ENCODE measurements around the gene TCEAL4.

The TCEAL4 gene

GRCh38 chrX:103585411-103586313 lies at the start of gene TCEAL4:
TCEAL4 (plus strand) TSS chrX:103585515; CDS start chrX:103586676, 1,161 bp downstream.
- no peak for TF ChIP-seq CTCF (IDR thresholded peaks at IDR 0.05; ENCODE audit: control extremely low read depth, extremely low read depth, low read depth, missing control alignments)
- peak; percentile 50 for DNase-seq (ENCODE audit: extremely low spot score)
- CTCF ChIA-PET, result no interaction called here
- POLR2A ChIA-PET, result interaction anchor here (0.6 kb wide), 1 partner anchor 41 kb away, joined by 4 read pairs; no protein-coding TSS in a partner anchor

GRCh38 chrX:103536071-103536470 lies 49.2 kb upstream of the TCEAL4 start:
- CTCF ChIA-PET, result no interaction called here
- no peak for TF ChIP-seq CTCF (IDR thresholded peaks at IDR 0.05; ENCODE audit: control extremely low read depth, extremely low read depth, low read depth, missing control alignments)
- no peak for DNase-seq (ENCODE audit: extremely low spot score)
- POLR2A ChIA-PET, result no interaction called here

DNA sequence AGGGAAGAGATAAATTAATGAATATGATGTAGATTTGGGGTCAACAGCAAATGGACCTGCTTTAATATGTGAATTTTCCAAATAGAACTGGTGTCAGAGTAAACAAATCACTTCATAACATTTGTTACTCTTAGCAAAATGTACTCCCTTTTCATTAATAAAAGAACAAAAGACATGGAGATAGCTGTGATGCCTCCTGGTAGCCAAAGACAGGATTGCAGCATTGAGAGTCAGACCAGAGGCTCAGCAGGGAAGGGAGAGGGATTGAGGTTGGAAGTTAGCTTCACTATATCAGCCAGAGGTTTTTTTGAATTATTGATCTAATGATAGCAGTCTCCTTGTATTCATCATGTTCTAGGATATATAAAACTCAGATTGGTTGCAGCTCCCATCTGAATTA lies 48.6 kb upstream of the TCEAL4 start:
- TF ChIP-seq CTCF (IDR thresholded peaks at IDR 0.05; ENCODE audit: control extremely low read depth, extremely low read depth, low read depth, missing control alignments), result no peak
- ChIA-PET POLR2A (no interaction called here), CTCF (no interaction called here)
- DNase-seq (ENCODE audit: extremely low spot score), result no peak

- no peak for DNase-seq (ENCODE audit: extremely low spot score)
- CTCF ChIA-PET, result no interaction called here
- POLR2A ChIA-PET, result no interaction called here
- no peak for TF ChIP-seq CTCF (IDR thresholded peaks at IDR 0.05; ENCODE audit: control extremely low read depth, extremely low read depth, low read depth, missing control alignments)
These were observed 47.4 kb upstream of the TCEAL4 start for GRCh38 chrX:103537871-103538387.

DNA sequence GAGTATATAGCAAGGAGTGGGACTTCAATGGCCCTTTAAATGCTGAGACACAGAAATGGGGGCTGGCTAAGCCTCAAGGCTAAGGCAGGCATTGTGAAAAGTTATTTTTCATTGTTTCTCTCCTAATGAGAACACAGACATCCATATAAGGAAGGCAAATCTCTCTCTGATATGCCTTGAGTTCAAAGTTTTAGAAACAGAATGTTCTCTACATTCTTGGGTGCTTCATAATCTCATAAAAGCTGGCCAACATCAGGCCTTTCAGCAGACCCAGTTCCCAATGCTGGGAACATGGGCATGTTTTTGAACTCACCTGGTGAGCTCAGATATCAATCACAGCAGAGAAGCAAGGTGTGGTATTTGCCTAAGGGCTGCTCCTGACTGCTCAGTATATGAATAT lies 46.6 kb upstream of the TCEAL4 start:
- DNase-seq (ENCODE audit: extremely low spot score), result no peak
- no peak for TF ChIP-seq CTCF (IDR thresholded peaks at IDR 0.05; ENCODE audit: control extremely low read depth, extremely low read depth, low read depth, missing control alignments)
- ChIA-PET CTCF (no interaction called here), POLR2A (no interaction called here)

DNA sequence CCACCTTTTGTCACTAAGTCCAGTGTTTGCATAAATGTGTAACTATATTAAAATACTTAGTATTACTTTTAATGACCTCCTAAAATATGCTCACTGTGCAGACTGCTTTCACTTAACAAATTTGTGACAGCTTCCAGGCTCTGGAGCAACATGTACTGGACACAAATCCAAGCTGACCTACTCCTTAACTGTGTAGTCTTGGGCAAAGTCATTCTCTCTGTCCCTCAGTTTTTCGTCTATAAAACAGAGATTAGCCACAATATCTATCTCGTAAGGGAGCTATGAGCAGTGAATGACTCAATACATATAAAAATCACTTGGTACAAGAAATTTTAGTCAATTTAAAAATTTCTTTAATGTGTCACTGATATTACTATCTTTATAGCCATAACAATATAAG lies 45.6 kb upstream of the TCEAL4 start:
- TF ChIP-seq CTCF (IDR thresholded peaks at IDR 0.05; ENCODE audit: control extremely low read depth, extremely low read depth, low read depth, missing control alignments), result no peak
- DNase-seq (ENCODE audit: extremely low spot score), result no peak
- POLR2A ChIA-PET, result no interaction called here
- CTCF ChIA-PET, result no interaction called here
